Activated naive CD8-positive, alpha-beta T cell treated with anti-CD3 and anti-CD28 coated beads, Interleukin-2, amount 50 U/mL, for 24 hours (primary cell): ENCODE results near the gene TP53BP2.

ENCODE experiments used
- ATAC-seq: fragments of 150-1000 bp; cut with Tn5 transposase; one replicate; pipeline ENCODE4 v1.10.0; 2021
- DNase-seq: peaks from one replicate; pipeline ENCODE4 v3.0.0; 2021
- H3K27ac Mint-ChIP-seq: one replicate; pipeline ENCODE4 v1.8.0; 2021; ENCODE audit warnings: mild to moderate bottlenecking, mixed read lengths
- H3K27me3 Mint-ChIP-seq: one replicate; pipeline ENCODE4 v1.8.0; 2021; ENCODE audit warnings: mixed read lengths
- H3K36me3 Mint-ChIP-seq: one replicate; pipeline ENCODE4 v1.8.0; 2021; ENCODE audit warnings: low read depth, mixed read lengths
- H3K4me1 Mint-ChIP-seq: one replicate; pipeline ENCODE4 v1.8.0; 2021; ENCODE audit warnings: mixed read lengths
- H3K4me3 Mint-ChIP-seq: one replicate; pipeline ENCODE4 v1.8.0; 2021; ENCODE audit warnings: mild to moderate bottlenecking, moderate library complexity, mixed read lengths
- H3K9me3 Mint-ChIP-seq: one replicate; pipeline ENCODE4 v1.8.0; 2021; ENCODE audit warnings: mixed read lengths

Gene TP53BP2

DNA sequence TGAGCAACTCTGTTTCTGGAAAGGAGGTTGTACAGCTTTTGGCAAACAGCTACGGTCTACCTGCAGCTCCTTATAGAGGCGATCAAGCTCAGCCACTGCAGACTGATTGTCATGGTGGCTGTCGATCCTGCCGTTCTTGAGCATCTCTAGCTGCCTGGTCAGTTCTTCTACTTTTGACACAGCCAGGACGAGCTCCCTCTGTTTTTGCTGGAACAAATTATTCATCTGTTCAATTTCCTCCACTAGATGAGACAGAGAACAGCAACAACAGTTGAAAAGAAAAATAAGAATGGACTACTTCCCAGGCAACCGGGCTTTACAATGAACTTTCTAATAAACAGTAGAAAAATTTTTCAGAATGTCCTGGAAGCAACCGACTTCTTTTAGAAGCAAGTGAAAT is 42.5 kb downstream of the TP53BP2 start:
- Mint-ChIP-seq H3K36me3 (peaks cover 45% of the 10 kb centered on the region), H3K9me3 (no peaks in the 10 kb centered on the region), H3K27ac (no peak overlapping the region), H3K4me3 (no peak overlapping the region), H3K27me3 (no peaks in the 10 kb centered on the region), H3K4me1 (no peaks in the 10 kb centered on the region)
- ATAC-seq = no peak
- no peak for DNase-seq

DNA sequence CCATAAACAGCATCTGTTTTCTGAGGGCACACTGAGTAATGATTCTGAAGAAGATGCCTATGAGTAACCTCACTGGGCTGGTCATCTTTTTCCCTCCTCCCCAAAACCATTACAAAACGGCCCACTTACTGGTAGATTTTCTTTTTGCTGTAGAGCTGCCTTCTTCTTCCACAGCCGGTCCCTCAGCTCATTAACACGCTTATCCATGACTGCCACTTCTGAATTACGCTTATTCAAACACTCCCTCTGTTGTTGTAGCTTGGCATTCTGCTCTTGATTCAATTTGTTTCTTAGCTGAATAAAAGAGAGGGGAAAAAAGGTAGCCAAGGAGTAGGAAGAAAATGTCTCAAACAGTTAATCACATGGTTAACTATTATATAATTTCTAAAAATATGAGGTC is 43.1 kb downstream of the TP53BP2 start:
- Mint-ChIP-seq H3K36me3 (peaks cover 44% of the 10 kb centered on the region), H3K27me3 (no peaks in the 10 kb centered on the region), H3K27ac (no peak overlapping the region), H3K9me3 (no peaks in the 10 kb centered on the region), H3K4me3 (no peak overlapping the region), H3K4me1 (no peaks in the 10 kb centered on the region)
- DNase-seq (no peak), ATAC-seq (no peak)

DNA sequence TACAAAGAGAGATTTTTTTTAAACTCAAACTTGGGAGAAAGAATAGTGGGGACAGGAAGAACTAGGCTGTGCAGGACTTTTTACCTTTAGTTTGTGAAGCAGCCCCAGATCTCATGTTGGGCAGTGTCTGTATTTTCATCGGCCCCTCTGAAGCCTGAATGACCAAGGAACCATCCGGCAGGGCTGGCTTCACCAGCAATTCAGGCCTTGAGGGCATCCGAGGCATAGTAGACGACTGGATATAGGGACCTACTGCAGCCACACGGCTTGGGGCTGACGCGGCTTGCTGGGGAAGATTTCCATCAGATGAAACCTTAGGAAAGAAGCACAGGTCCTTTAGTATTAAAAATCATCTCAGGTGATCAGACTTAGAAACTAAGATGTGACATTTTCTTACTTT is 43.7 kb downstream of the TP53BP2 start:
- Mint-ChIP-seq H3K4me3 (no peak overlapping the region), H3K9me3 (no peaks in the 10 kb centered on the region), H3K27ac (no peak overlapping the region), H3K36me3 (peaks cover 40% of the 10 kb centered on the region), H3K4me1 (no peaks in the 10 kb centered on the region), H3K27me3 (no peaks in the 10 kb centered on the region)
- ATAC-seq = no peak
- DNase-seq = no peak

DNA sequence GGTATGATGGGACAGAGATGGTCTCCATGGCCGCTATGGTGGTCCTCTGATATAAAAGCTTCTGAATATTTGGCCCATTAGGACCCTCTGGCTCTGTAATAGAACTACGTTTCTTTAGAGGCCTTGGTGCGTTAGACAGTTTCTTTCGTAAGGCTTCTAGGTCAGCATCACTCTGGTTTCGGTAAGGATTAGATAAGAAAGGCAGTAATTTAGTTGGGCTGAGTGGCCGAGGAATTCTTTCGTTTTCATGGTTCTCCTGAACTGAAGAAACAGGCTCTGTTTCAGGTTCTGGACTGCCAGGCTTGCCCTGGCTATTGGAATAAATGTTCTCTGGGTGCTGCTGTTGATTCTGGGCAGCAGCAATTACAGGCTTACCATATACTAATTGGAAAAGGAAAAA is 49.5 kb downstream of the TP53BP2 start:
- Mint-ChIP-seq H3K4me3 (no peak overlapping the region), H3K27ac (no peak overlapping the region), H3K9me3 (no peaks in the 10 kb centered on the region), H3K36me3 (peaks cover 49% of the 10 kb centered on the region), H3K4me1 (no peaks in the 10 kb centered on the region), H3K27me3 (no peaks in the 10 kb centered on the region)
- ATAC-seq (no peak), DNase-seq (no peak)

DNA sequence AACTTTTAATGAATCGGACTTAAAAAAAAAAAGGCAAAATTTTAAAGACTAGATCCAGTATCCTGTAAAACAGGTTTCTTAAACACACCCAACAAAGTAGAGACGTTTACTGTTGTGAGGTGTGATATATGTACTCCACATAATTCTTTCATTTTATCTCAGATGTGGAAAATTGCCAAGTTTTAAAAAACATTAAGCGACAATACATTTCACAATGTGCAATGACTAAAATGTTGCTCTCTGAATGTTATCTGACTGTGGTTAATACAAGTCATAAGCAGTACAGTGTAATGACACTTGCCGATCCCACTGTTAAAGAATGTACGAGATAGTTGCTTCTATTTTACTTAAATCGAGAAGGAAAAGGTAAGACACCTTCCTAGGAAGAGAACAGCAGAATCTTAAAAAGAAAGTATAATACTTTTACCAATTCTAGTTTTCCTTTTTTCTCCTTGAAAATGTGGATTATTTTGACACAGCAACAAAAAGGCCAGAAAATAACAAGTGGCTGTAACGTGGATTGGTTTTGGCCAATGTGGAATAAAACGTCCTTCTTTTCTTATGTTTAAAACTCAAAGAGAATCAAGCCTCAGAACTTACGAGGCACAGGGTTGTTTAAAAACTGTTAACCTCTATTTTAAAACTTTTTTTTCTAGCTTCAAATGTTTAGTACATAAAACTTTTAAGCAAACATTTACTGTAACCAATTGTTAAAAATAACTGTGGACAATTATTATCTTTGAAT is 51.4 kb downstream of the TP53BP2 start:
- no peak for DNase-seq
- no peak for ATAC-seq
- no peaks in the 10 kb centered on the region for H3K9me3 Mint-ChIP-seq
- no peak overlapping the region for H3K4me3 Mint-ChIP-seq
- no peaks in the 10 kb centered on the region for H3K27me3 Mint-ChIP-seq
- H3K27ac Mint-ChIP-seq = no peak overlapping the region
- no peaks in the 10 kb centered on the region for H3K4me1 Mint-ChIP-seq
- H3K36me3 Mint-ChIP-seq = peaks cover 36% of the 10 kb centered on the region

DNA sequence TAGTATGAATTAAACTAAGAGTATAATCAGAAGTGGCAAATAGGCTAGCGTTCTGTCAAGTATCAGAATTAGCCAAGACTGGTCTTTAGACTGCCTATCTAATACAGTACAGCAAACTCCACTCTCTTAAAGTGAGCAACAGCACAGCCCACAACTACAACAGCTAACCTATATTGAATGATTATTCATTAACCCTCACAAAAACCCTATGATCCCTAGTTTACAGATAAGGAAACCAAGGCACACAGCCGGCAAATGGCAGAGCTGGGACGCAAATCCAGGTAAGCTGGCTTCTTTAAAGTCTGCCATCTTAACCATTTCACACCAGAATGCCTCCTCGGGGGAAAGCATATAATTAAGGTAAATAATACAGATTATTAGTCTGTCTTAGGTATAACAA is 52.0 kb downstream of the TP53BP2 start:
- ATAC-seq = no peak
- Mint-ChIP-seq H3K9me3 (no peaks in the 10 kb centered on the region), H3K27me3 (no peaks in the 10 kb centered on the region), H3K36me3 (peaks cover 34% of the 10 kb centered on the region), H3K27ac (no peak overlapping the region), H3K4me1 (no peaks in the 10 kb centered on the region), H3K4me3 (no peak overlapping the region)
- no peak for DNase-seq

DNA sequence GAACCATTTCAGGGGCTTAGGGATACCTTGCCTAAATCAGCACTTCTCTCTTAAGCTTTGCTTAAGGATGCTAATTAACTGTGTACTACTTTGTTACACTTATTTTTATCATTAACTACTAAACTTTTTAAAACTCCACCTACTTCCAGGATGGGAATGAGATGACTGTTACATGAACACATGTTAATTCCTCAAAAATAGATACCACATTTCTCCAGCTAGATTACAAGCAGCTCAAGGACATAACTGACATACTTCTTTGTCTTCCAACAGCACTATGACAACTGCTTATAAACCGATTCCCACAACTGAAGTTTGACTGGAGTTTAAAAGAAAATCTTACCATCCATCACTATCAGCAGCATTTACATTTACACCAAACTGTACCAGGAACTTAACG is 53.7 kb downstream of the TP53BP2 start:
- DNase-seq (no peak), ATAC-seq (no peak)
- H3K4me3 Mint-ChIP-seq = no peak overlapping the region
- H3K27ac Mint-ChIP-seq = no peak overlapping the region
- no peaks in the 10 kb centered on the region for H3K9me3 Mint-ChIP-seq
- H3K36me3 Mint-ChIP-seq = peaks cover 30% of the 10 kb centered on the region
- H3K27me3 Mint-ChIP-seq = no peaks in the 10 kb centered on the region
- H3K4me1 Mint-ChIP-seq = no peaks in the 10 kb centered on the region

DNA sequence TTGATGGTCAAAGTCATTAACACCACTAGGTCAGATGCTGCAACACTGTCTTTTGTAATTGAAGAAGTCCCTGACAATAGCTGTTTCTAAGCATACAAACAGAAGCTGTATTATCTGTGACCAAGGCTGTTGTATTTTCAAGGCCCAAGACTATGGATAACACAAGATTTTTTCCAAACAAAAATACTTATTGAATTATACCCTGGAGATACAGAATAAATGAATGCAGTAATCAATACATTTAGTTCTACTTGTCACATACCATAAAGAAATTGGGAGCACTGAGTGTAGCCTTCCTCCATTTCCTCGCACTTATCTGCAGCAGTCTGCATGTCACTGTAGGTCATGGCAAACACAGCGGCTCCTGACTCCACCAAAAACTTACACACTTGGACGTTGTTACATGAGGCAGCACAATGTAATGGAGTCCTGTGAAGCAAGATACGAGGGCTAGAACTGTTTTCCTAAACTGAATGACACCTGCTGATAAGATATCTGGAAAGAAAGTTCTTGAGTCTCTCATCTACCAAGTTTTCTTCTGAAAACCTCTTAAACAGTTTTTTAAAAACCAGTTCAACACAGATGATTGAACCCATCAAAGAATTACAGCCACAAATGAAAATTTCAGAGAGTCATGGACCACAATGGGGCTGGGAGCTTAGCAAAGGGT is 56.9 kb downstream of the TP53BP2 start:
- no peak overlapping the region for H3K27ac Mint-ChIP-seq
- H3K9me3 Mint-ChIP-seq = no peaks in the 10 kb centered on the region
- ATAC-seq (no peak), DNase-seq (no peak)
- H3K4me3 Mint-ChIP-seq = no peak overlapping the region
- peaks cover 21% of the 10 kb centered on the region for H3K36me3 Mint-ChIP-seq
- H3K4me1 Mint-ChIP-seq = no peaks in the 10 kb centered on the region
- H3K27me3 Mint-ChIP-seq = no peaks in the 10 kb centered on the region

DNA sequence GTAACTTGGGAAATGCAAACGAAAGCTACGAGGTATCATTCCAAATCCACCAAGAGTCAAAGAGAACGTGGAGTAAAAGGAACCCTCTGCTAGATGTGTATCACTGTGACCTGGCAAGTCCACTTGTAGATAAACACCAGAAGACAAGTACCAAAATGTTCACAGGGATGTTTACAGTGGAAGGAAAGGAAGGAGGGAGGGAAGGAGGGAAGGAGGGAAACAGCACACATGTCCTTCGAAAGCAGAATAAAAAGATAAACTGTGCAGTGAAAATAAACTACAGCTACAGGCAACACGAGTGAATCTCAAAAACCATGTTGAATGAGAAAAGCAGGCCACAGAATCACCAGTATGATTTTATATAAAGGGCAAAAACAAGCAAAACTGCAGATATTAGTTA is 59.9 kb downstream of the TP53BP2 start:
- Mint-ChIP-seq H3K27ac (no peak overlapping the region), H3K9me3 (no peaks in the 10 kb centered on the region), H3K27me3 (no peaks in the 10 kb centered on the region), H3K36me3 (peaks cover 15% of the 10 kb centered on the region), H3K4me1 (no peaks in the 10 kb centered on the region), H3K4me3 (no peak overlapping the region)
- ATAC-seq (no peak), DNase-seq (no peak)

DNA sequence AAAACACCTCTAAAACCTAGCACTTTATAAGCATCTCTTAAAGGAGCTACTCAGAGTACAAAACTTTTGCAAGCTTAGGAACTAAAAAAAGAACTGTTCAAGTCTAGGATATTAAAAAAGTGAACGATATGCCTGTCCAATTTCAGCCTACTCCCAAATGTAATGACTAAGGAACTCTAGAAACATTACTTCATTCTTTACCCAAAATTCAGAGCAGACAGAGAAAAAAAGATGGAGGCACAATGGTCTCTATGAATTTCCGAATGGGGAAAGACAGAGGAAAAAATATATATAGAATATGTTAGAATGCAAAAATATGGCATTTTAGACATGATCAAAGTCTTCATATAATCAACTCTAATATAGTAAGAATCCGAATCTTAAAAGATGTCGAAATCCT is 61.2 kb downstream of the TP53BP2 start:
- Mint-ChIP-seq H3K4me3 (no peak overlapping the region), H3K27me3 (no peaks in the 10 kb centered on the region), H3K27ac (no peak overlapping the region), H3K9me3 (no peaks in the 10 kb centered on the region), H3K4me1 (no peaks in the 10 kb centered on the region), H3K36me3 (peaks cover 16% of the 10 kb centered on the region)
- DNase-seq (no peak), ATAC-seq (no peak)

DNA sequence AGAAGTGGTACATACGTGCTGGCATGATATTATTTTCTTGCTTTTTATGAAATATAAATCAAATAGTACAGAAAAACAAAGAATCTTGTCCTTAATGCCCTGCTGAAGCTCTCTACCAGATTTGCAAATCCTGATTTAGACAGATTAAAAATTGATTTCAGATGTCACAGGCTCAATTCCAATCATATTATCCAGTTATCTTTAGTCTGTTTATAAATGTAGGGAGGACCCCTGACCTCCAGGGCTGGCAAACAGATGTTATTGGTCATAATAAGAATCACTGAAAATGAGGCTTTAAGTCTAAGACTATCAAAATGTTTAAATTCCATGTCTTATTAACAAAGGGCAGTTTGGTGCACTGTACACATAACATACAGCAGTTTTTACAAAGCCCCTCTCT is 62.1 kb downstream of the TP53BP2 start:
- Mint-ChIP-seq H3K9me3 (no peaks in the 10 kb centered on the region), H3K4me1 (no peaks in the 10 kb centered on the region), H3K36me3 (peaks cover 21% of the 10 kb centered on the region), H3K27ac (no peak overlapping the region), H3K27me3 (no peaks in the 10 kb centered on the region), H3K4me3 (no peak overlapping the region)
- no peak for DNase-seq
- ATAC-seq = no peak

DNA sequence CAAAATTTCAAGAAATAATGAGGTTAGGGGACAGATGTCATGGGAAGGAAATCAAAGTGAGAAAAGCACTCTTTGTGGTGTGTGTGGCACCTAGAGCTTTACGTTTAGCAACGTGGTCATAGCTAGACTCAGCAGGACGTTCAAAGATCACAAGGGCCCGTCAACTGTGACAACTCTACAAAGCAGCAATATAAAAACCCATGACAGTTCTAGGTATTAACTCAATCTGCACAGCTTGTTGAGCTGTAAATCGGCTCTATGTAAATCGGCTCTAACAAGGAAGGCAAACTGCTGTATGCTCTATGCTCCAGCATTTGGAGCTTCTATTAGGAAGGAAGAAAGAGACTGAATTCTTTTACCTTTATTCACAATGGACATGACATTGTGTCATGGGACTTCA is 64.8 kb downstream of the TP53BP2 start:
- no peak for ATAC-seq
- Mint-ChIP-seq H3K9me3 (no peaks in the 10 kb centered on the region), H3K36me3 (peaks cover 34% of the 10 kb centered on the region), H3K4me1 (peaks cover 10% of the 10 kb centered on the region), H3K4me3 (no peak overlapping the region), H3K27ac (peak overlapping the region; percentile 6), H3K27me3 (no peaks in the 10 kb centered on the region)
- no peak for DNase-seq

DNA sequence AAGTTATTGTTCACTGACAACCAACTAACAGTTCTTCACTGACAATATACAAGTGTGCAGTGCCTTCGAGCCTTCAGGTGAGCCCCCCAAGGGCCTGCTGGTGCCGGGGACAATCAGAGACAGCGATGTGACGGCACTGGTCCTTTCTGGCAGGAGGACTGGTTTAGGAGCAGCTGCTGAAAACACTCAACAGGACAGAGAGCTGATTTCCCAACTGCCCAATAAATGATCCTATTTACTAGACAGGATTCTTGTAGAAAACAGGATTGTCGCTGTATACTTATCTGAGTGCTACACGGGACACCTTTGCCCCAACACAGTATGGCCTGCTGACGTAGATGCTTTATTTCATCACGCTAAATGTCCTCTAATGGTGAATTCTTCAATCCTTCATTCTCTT is 65.4 kb downstream of the TP53BP2 start:
- peaks cover 34% of the 10 kb centered on the region for H3K36me3 Mint-ChIP-seq
- DNase-seq (no peak), ATAC-seq (no peak)
- H3K4me3 Mint-ChIP-seq = no peak overlapping the region
- H3K27me3 Mint-ChIP-seq = no peaks in the 10 kb centered on the region
- H3K9me3 Mint-ChIP-seq = no peaks in the 10 kb centered on the region
- H3K4me1 Mint-ChIP-seq = peaks cover 16% of the 10 kb centered on the region
- H3K27ac Mint-ChIP-seq = no peak overlapping the region

DNA sequence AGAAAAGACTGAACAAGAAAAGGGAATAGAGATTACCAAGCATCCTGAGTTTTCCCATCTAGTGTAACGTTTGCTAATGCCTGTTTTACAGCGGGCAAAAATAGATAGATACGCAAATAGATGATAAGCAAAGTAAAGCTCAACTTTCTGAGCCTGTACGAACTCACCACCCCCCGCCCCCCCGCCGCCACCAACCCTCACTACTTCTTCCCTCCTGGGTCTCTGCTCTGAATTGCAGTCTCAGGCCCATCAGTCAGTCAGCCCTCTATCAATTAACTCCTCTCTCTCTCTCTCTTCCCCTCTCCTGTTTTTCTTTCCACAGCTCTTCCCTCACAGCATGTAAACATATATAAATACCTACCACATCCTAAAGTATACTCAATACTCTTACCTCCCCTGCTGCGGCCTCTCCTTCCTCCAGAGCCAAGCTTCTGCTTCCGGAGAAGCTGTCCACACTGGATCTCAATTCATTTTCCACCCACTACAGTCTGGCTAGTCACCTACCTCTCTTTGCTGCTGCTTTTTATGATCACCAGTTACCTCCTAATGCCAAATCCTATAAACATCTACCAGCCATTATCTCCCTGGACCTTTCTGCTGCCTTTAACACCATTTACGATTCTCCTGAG is 68.8 kb downstream of the TP53BP2 start:
- peaks cover 46% of the 10 kb centered on the region for H3K36me3 Mint-ChIP-seq
- peaks cover 32% of the 10 kb centered on the region for H3K4me1 Mint-ChIP-seq
- H3K27ac Mint-ChIP-seq = no peak overlapping the region
- H3K27me3 Mint-ChIP-seq = no peaks in the 10 kb centered on the region
- ATAC-seq (no peak), DNase-seq (no peak)
- H3K9me3 Mint-ChIP-seq = no peaks in the 10 kb centered on the region
- no peak overlapping the region for H3K4me3 Mint-ChIP-seq

DNA sequence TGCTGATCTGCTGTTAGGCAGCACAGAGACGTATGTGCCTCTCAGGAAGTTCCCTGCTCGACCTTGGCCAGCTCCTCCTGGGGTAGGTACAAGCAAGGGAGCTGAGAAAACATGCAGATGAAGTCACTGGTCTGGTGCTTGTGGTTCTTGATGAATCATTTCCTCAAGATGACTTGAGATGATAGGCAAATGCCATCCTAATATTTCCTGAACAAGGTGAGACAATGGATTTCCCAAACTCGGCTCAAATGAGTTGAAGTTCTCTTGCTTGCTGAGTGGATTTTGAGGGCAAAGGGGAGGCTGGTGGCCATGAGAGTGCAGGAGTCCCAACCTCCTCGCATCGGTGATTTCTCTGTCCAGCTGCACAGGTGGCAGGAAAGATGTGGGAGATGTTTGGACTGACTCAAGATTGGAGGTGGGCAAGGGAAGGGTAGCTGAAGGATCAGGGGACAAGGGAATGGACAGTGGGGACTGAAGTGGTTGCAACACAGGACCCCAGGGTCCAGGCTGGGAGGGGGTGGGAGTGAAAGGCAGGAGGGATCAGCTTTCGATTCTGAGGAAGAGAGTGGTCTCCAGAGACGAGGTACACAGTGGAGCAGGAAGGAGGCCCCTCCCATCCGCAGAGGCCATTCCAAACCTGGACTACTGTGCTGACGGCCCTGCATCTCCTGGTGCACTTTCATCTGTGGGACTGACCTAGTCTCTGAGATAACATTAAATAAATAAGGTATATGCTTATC is 69.5 kb downstream of the TP53BP2 start:
- DNase-seq (peak; percentile 52), ATAC-seq (peak; percentile 98)
- Mint-ChIP-seq H3K4me1 (peaks cover 38% of the 10 kb centered on the region), H3K4me3 (peak overlapping the region; percentile 32), H3K27ac (peak overlapping the region; percentile 66), H3K27me3 (no peaks in the 10 kb centered on the region), H3K36me3 (peaks cover 49% of the 10 kb centered on the region), H3K9me3 (no peaks in the 10 kb centered on the region)
